Kidney (tissue), 14 donors: Measurements from ENCODE around the gene MUS81. TPM values are rescaled to one million over a fixed set of nuclear protein-coding genes. Genes with fewer than 3 reads are reported as not detected.

Experiments used
- DNase-seq, 5 donors: peaks; one replicate each; pipeline ENCODE4 v3.0.0-alpha.2; 2013 to 2020
- FAIRE-seq: peaks from 2 replicates; lab custom pipeline; 2012; peaks lifted over from hg19 to GRCh38; lab: Jason Lieb, UNC
- H3K27ac ChIP-seq, 2 donors: one replicate each; pipeline ENCODE4 v1.7.0; 2013; ENCODE audit warnings: low read depth in 2 of 2, low read length in 2 of 2, inconsistent platforms in 1 of 2
- H3K27me3 ChIP-seq: one replicate; pipeline ENCODE4 v1.7.1; 2013; ENCODE audit warnings: low read length, inconsistent platforms; ENCODE audit not compliant: control insufficient read depth, insufficient read depth
- H3K36me3 ChIP-seq, 3 donors: one replicate each; pipeline versions ENCODE4 v1.7.0 to v1.7.1; 2013; ENCODE audit warnings: low read length in 3 of 3, control low read depth in 1 of 3, inconsistent platforms in 1 of 3; ENCODE audit not compliant: insufficient read depth in 3 of 3, control insufficient read depth in 2 of 3
- H3K4me1 ChIP-seq, 3 donors: one replicate each; pipeline versions ENCODE4 v1.7.0 to v1.7.1; 2013; ENCODE audit warnings: low read length in 3 of 3, inconsistent platforms in 1 of 3, low read depth in 1 of 3; ENCODE audit not compliant: control insufficient read depth in 2 of 3, insufficient read depth in 2 of 3
- H3K4me3 ChIP-seq, 3 donors: one replicate each; pipeline versions ENCODE4 v1.7.0 to v1.8.1; 2013; ENCODE audit warnings: low read length in 3 of 3, control low read depth in 1 of 3, inconsistent platforms in 1 of 3
- H3K9ac ChIP-seq, 3 donors: one replicate each; pipeline versions ENCODE4 v1.7.0 to v1.7.1; 2013; ENCODE audit warnings: low read length in 3 of 3, control low read depth in 1 of 3, inconsistent platforms in 1 of 3
- H3K9me3 ChIP-seq, 3 donors: one replicate each; pipeline versions ENCODE4 v1.7.0 to v1.7.1; 2013; ENCODE audit warnings: low read length in 3 of 3, control low read depth in 1 of 3, inconsistent platforms in 1 of 3; ENCODE audit not compliant: control insufficient read depth in 2 of 3, insufficient read depth in 1 of 3
- CTCF ChIP-seq: IDR thresholded peaks from 3 replicates; pipeline ENCODE4 v1.5.1; 2012; ENCODE audit warnings: mild to moderate bottlenecking, moderate library complexity, borderline replicate concordance; ENCODE audit not compliant: insufficient read depth; ENCODE audit errors: extremely low read depth
- intact Hi-C: fragments of 100-400 bp; cut with DNase I; formaldehyde crosslinking; loops from one replicate; pipeline ENCODE4 v1.11.1; 2022
- polyA plus RNA-seq: library from polyadenylated mRNA; stranded (reverse); fragments of 350-450 nt; fragmentation: Illumina TruSeq; extraction: RNeasy Lipid Tissue Mini Kit (QIAGEN cat#74804); gene quantifications from one replicate; pipeline ENCODE4 v1.2.3, GENCODE V29; 2014; ENCODE audit warnings: low read depth, low replicate concordance; ENCODE audit not compliant: insufficient read depth
- total RNA-seq: library from RNA; stranded (reverse); fragmentation: NEBNext Ultra II Directional; extraction: Animal tissue kit (Norgen Biotek cat#: 25700); gene quantifications from one replicate; pipeline ENCODE4 v1.2.1, GENCODE V29; 2021
- donor health status: control.
- donor health status: control.
- donor health status: control.
- donor health status: control.
- donor health status: control.
- donor health status: DM: yes; HTN: yes; CAD: no.
- donor health status: Normal renal cell carcinoma (clear cell type).

Gene MUS81
- total and polyA plus RNA-seq, 2 donors from 2014 or later: 31.2 to 54.9 TPM

- H3K27me3 ChIP-seq: no peaks in the 10 kb centered on the region
- H3K4me3 ChIP-seq: peak within 1 kb of the TSS; percentile 77 to 96 (median 95)
- TF ChIP-seq CTCF: no peak
- intact Hi-C loops: no loop called here
- no peaks in the 10 kb centered on the region for H3K9me3 ChIP-seq
- peak within 1 kb of the TSS; percentile 98 to 100 for H3K27ac ChIP-seq
- FAIRE-seq (no peak), DNase-seq (peak; percentile 98 to 100 (median 99))
- H3K36me3 ChIP-seq: peaks cover 11 to 29% (median 23%) of the 10 kb centered on the region in 3 donors
- peaks cover 0 to 31% (median 27%) of the 10 kb centered on the region in 3 donors for H3K4me1 ChIP-seq
- H3K9ac ChIP-seq: peak within 1 kb of the TSS; percentile 84 to 86 (median 85)
Observed at GRCh38 chr11:65857853-65858680, 2.2 kb upstream of the MUS81 start, which contains the start of gene CFL1. TSS of gene CFL1 (minus strand) at chr11:65858180. CDS start at chr11:65858099, 81 bp downstream.

- peak overlapping the region; percentile 77 to 96 (median 80) for H3K4me3 ChIP-seq
- no peaks in the 10 kb centered on the region for H3K9me3 ChIP-seq
- peaks cover 0 to 31% (median 27%) of the 10 kb centered on the region in 3 donors for H3K4me1 ChIP-seq
- intact Hi-C loops: no loop called here
- no peak for FAIRE-seq
- H3K27me3 ChIP-seq: no peaks in the 10 kb centered on the region
- no peak for DNase-seq
- TF ChIP-seq CTCF: no peak
- H3K9ac ChIP-seq: peak overlapping the region; percentile 71 to 86 (median 76)
- peaks cover 11 to 31% (median 20%) of the 10 kb centered on the region in 3 donors for H3K36me3 ChIP-seq
- H3K27ac ChIP-seq: peak overlapping the region; percentile 98 to 100
Observed at GRCh38 chr11:65858681-65859087, 1.5 kb upstream of the MUS81 start.

- TF ChIP-seq CTCF: peak; percentile 0
- peaks cover 9 to 31% (median 20%) of the 10 kb centered on the region in 3 donors for H3K36me3 ChIP-seq
- peaks cover 0 to 31% (median 26%) of the 10 kb centered on the region in 3 donors for H3K4me1 ChIP-seq
- peak overlapping the region; percentile 28 to 100 (median 92) for H3K9ac ChIP-seq
- H3K9me3 ChIP-seq: no peaks in the 10 kb centered on the region
- peak; percentile 98 to 100 (median 99) for DNase-seq
- FAIRE-seq: no peak
- H3K27ac ChIP-seq: peak overlapping the region; percentile 98 to 100
- H3K4me3 ChIP-seq: peak overlapping the region; percentile 77 to 96 (median 80)
- intact Hi-C loops: no loop called here
- H3K27me3 ChIP-seq: no peaks in the 10 kb centered on the region
Observed at GRCh38 chr11:65859095-65859811, 980 bp upstream of the MUS81 start.
